HG03571 (cell line): Measurements from ENCODE around the gene ANKS1B.
"Not testable (repeated sequence)": the region's sequence is repeated elsewhere in the genome, so short reads cannot be mapped to it uniquely, and the experiment has no call there.

Experiments used
- ATAC-seq: cut with Tn5 transposase; IDR thresholded peaks from one replicate; pipeline ENCODE4 v1.9.1; 2021; ENCODE audit not compliant: unreplicated experiment

ANKS1B gene

DNA sequence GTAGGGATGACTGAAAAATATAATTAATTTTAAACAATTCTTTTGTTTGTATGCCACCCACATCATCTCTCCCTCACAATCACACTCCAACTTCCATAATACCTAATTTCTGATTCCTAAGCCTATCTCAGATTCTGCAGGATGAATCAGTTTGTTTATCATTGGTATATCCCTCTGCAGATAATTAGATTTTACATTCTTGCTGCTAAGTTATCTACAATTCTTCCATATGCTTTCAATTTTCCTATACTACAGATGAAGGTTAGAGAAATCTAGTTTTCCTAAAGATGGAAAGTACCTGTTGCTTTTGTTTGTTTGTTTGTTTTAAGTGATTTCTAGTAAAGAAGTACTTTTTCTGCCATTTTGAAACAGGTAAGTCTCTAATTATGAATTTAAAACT is 105.3 kb downstream of the ANKS1B start:
- ATAC-seq, result no peak

DNA sequence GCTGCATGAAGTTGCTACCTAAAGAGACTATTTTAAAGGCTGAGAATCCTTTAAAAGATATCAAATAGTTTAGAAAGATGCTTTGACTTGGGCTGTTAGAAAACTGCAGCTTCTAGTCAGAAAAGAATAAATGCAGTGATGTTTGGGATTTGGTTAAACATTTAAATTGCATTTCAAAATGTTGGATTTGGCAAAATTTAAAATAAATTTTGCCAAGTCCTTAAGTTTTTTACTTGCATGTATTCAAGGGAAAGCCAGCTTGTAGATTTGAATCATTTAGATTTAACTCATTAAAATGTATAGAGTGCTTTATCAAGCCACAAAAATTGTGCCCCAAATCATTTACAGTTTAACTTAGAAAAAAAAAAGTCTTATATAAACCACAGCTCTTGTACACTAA is 109.7 kb downstream of the ANKS1B start:
- ATAC-seq, result no peak

DNA sequence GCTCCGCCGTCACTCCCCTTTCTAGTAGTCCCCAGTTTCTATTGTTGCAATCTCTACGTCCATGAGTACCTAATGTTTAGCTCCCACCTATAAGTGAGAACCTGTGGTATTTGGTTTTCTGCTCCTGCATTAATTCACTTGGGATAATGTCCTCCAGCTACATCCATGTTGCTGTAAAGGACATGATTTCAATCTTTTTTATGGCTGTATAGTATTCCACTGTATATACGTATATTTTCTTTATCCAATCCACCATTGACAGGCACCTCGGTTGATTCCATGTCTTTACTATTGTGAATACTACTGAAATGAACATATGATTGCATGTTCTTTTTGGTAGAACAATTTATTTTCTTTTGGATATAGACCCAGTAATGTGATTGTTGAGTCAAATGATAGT is 114.7 kb downstream of the ANKS1B start:
- ATAC-seq, result no peak

DNA sequence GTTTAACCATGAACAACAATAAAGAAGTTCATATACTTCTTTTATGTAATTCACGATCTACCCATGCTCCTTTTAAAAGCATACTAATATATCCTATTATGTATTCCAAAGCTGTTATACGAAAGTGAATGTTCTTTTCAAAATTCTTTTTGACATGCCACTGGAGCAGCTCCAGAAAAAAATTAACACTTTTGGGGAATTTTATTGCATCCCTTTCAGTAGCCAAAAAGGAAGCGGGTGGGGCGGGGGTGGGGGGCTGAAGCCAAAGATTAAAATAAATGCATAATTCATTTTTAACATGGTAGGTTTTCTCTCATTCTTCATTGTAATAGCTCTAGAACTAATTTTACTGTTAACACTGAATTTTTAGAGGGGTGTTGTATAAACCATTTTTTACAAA is 123.0 kb downstream of the ANKS1B start:
- ATAC-seq, result no peak

DNA sequence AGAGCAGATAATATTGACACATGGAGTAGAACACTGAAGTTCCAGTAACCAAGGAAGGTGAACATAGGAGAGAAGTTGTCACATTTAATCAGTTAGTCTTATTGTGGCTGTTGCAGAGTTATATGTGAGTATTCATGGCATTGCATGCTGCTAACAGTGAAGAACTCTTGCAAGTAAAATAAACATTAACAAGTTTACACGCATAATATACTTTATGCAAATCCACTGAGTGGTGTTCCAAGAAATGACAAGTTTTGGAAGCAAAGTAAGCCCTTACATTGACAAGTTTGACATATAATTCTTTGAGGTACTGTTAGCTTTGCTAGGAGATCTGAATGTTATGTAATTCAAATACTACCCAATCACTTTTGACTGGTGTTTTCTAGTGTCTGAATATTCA is 125.6 kb downstream of the ANKS1B start:
- no peak for ATAC-seq

DNA sequence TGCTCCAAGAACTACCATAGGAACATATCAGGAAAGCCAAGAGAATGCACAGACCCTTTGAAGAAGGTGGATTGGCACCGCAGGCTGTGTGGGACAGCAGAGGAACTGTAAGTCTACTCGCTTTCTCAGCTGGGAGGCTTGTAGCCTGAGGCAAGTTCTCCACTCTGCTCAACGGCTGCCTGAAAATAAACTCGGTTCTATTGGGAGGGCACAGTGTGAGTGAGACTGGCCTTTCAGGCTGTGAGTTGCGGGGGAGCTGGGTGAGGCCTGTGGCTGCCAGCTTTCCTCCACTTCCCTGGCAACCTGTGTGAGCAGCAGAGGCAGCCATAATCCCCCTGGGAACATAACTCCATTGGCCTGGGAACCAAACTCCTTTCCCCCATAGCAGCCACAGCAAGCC is 132.1 kb downstream of the ANKS1B start:
- no peak for ATAC-seq

DNA sequence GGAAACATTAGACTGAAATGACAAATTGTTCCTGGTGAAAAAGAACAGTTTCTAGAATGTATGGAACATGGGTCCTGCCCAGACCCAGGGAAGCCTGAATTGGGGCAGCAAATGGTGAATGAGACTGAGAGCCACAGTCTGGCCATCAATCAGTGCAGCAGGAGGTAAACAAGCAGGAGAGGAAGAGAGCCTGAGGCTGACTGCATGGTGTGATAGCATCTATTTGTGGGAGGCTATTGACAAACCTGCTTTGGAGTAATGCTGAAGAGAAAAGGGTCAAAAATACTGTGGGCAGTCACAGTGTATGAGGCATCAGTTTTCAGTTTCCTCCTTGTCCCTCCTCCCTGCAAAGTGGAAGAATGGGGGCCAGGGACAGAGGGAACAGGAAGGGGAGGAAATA is 136.8 kb downstream of the ANKS1B start:
- no peak for ATAC-seq

DNA sequence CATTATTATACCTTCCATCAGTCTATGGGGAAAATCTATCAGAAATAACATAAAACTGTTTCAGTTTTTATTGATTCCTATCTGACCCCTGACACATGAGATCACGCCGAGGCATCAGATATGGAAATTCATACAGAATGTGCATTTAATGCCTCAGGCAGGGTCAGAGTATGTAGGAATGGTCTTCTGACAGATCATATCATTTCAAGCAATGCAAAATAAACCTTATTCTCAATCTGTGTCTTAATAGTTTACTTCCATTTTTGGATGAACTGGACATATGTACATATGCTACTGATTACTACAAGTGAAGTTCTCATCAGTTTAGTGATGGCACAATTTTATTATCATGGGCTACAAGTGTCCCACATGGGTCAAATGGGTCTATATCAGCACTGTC is 150.0 kb downstream of the ANKS1B start:
- ATAC-seq, result no peak

DNA sequence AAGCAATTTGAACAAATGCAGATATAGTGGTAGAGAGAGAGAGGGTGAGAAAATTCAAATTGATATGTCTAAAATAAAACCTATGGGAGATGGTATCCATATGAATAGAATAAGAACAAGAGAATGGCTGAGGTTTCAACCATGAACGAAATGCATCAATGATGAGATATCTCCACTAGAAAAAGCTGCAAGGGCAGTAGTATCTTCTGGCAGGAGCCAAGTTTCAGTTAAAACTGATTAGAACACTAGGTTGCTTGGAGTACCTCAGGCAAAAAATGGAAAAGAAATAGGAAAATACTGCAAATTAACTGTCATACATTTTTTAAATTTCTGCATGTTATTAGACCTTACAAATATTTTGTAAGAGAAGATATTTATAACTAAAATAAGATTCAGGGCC is 151.3 kb downstream of the ANKS1B start:
- ATAC-seq, result no peak

DNA sequence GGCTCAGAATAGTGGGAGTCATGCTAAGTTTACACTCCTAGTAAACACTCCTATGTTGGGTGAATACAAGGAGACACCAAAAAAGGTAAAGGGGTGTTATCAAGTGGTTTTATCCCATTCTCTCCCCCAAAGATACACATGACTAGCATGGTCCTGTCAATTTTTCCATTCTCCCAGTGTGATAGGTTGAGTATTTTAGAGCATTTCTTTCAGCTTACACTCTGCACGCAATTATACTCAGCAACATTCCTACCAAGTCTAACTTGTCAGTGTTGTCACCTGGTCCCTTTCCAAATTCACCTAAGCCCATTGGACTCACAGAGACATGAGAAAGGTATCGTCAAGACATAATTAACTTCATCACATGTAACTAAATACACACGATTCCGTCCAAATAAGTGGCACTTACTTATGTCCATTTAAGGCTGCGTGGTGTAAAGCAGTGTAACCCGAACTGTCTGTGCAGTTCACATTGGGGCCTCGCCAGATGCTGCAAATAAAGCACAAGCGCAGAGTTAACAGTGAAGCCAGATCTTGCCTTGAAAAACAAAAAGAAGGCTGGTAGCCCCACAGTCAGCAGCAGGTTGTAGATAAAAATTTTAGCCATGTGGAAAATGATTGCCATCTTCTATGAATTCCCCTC is 159.7 kb downstream of the ANKS1B start:
- no peak for ATAC-seq

DNA sequence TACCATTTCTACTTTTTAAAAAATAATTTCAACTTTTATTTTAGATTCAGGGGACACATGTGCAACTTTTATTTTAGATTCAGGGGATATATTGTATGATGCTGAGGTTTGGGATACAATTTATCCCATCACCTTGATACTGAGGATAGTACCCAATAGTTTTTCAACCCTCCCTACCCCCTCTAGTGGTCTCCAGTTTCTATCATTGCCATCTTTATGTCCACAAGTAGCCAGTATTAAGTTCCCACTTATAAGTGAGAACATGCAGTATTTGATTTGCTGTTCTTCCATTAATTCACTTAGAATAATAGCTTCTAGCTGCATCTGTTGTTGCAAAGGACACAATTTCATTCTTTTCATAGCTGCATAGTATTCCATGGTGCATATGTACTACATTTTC is 162.5 kb downstream of the ANKS1B start:
- no peak for ATAC-seq

DNA sequence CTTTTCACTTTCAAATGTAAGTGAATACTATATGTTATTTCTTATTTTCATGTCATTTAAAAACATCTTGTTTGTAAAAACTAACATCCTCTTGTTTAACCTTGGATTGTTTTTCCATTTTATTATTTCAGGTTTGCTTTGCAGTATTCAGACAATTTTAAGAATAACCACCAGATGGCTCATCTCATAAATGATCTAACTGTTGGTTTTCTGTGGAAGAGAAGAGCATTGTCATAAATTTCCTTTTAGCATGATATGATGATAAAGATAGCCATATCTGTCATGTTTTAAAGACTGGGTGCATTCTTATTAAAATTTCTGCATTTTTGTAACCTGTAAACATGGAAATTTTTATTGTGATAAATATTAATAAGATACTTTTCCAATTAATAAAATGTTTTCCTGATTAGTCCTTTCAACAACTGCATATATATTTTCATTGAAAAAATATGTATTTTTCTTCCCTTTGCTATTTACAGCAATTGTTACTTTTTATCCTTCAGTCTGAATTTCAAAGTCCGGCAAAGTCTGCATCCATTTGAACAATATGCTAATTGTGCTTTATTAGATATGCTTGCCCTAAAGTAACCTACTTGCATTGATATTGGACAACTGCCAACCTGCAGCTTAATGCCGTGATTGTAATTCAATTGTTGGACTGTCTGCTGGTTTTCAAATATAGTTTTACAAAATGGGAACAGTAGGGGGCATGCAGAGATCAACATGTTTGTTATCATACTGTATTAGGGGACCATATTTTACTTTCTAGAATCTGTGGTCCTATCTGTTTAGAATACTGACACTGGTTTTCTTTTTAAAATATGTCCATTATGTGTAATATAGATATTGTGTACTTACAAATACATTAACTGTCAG is 173.8 kb downstream of the ANKS1B start:
- no peak for ATAC-seq

DNA sequence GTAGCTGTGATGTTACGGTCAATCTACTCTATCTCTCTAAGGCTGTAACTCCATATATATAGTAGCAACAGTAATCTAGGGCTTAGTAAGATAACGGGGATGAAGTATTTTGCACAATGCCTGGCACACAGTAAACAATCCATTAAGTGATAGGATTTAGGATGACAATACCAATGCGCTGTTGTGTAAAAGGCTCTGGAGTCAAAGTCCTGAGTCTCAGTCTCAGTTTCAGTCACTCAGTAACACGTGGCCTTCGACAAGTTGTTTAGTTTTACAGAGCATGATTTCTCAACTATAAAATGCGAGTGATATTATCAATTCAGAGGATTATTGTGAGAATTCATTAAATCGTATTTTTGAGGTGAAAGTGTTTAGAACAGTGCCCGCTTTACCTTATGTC is 174.8 kb downstream of the ANKS1B start:
- no peak for ATAC-seq

DNA sequence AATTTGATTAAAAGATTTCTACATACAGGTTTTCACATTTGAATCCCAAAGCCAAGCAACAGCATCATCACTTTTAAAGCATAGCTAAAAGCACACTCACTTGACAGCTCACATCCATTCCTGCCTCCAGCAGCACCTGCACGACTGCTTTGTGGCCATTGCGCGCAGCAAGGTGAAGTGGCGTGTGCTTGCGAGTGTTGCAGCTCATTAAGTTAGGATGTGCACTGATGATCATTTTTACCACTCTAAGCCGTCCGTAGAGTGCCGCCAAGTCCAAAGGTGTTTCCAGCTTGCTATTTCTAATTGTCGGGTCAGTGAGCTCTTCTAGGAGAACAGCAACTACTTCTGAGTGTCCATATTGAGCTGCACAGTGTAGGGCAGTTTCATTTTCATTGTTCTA is 178.4 kb downstream of the ANKS1B start:
- ATAC-seq, result no peak

DNA sequence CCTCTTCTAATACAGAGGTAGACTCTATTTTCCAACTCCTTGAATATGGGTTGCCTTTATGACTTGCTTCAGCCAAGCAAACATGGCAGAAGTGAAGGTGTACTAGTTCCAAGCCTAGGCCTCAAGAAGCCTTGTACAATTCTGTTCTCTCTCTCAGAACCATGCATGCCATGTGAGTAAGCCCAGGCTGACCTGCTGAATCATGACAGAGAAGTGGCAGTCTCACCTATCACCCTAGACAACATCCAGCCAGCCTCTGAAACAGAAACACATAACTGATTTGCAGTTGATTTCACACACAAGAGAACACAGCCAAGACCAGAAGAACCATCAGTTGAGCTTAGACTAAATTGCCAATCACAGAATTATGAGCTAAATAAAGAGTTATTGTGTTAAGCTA is 180.0 kb downstream of the ANKS1B start:
- no peak for ATAC-seq

DNA sequence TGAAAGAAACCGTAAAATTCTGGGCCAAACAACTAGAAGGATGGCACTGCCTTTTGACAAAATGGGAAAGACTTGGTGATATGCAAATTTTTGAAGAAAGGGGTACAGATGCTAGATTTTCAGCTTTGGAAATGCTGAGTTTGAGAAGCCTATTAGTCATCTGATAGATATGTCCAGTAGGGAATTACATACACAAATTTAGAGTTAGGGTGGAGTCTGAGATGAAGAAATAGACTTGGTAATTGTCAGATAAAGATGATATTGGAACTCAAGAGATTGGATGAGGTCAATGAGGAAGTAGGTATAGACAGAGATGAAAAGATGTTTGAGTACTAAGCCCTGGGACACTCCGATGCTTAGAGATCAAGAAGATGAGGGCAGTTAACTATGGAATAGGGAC is 184.1 kb downstream of the ANKS1B start:
- ATAC-seq, result no peak

DNA sequence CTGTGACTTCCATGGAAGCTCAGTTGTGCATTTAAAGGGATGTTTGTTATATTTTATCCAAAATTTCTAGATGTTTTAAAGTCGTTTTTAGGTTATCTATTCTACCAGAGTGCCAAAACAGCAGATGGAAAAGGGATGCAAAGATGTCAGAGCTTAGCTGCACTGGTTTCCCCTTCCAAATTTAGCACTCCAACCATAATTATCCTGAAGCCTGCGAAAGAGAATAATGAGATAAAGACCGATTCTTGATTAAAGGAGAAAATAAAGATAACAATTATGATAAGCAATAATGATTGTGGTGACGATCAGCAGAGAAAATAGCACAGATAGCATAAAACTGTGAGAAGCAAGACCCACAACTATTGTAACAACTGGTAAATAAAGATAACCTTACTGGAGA is 186.8 kb downstream of the ANKS1B start:
- ATAC-seq, result not testable (repeated sequence)

DNA sequence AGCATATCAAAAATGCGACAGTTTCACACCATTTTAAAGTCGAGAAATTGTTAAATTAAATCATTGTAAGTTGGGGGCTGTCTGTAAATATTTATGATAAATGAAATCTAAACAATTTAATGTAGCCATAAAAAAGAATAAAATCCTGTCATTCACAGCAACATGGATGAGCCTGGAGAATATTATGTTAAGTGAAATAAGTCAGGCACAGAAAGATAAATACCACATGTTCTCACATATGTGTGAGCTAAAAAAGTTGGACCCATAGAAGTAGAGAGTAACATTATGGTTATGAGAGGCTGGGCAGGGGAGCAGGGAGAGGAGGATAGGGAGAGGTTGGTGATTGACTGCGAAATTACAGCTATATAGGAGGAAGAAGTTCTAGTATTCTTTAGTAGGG is 201.3 kb downstream of the ANKS1B start:
- ATAC-seq, result no peak

DNA sequence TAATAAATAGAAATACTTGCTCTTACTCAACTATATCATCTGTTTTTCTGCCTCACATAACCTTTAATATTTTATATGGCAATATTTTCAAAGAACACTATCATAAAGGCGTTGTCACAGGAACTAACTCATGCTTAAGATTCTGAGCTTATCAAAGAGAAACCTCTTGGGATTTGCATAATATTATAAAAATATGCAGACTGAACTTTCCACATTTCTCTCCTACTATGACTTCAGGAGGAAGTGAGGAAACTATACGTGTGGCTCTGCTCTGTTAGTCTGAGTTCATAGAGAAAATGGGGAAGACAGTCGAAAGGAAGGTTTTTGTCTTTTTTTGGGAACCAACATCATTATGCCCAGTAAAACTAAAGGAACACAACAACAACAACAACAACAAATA is 212.5 kb downstream of the ANKS1B start:
- ATAC-seq, result no peak

DNA sequence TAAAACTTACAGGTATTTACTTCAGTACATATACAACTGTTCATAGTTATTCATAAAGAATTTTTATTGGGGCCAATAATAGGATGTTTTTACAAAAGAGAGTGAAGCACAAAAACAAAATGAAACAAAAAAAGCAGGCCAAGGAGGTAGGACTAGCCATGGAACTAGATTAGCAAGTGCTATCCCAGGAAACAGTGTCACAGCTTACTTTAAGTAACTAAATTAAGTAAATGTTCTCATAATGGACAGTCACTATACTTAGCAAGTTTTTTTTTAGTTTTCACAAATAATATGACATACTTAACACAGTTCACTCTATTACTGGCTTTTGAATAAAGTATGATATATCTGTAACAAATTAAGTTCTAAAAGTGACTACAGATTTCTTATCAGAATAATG is 213.1 kb downstream of the ANKS1B start:
- ATAC-seq, result no peak

DNA sequence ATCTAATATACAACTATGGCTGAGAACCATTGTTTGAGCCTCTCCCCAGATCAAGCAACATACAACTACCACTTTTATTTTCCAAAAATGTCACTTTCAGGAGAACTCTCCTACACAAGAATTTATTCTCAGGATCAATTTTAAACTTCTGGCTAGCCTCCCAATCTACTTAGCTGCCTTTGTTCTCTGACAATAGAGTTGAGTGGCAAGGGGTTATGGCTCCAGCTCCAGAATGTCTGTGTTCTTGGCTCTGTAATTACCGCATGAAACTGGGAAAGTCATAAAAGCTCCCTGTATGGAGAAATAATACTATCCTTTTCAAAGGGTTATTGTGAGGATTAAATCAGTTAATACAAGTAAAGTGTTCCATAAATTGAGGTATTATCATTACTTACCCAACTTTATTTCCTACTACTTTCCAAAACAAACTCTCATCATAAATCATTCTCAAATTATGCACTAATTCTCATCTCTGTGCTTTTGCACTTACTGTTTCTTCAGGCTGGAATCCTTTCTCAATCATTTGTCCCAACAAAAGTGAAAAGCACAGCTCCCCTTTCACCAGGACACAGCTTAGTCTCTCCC is 215.2 kb downstream of the ANKS1B start:
- no peak for ATAC-seq

DNA sequence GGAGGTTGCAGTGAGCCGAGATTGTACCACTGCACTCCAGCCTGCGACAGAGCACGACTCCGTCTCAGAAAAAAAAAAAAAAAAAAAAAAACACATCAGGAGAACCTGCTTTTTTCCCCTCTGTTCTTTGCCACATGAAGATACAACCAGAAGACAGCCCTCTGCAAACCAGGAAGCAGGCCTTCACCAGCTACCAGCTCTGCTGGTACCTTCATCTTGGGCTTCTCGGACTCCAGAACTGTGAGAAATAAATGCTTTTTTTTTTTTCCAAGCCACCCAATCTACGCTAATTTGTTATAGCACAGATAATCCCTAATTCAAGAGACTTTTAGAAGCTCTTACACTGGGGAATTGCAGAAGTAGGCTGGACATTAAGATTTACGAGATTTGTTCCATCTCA is 216.0 kb downstream of the ANKS1B start:
- ATAC-seq, result no peak
